Smooth muscle cell (in vitro differentiated cells): ENCODE results near the gene RUNX1. TPM values are rescaled to one million over a fixed set of nuclear protein-coding genes. Genes with fewer than 3 reads are reported as not detected.
A peak's percentile ranks its signal among the peaks of the same experiment; 100 is the strongest.

Source experiments
- DNase-seq: peaks from one replicate; lab custom pipeline; 2025; ENCODE audit not compliant: unreplicated experiment; lab: John Stamatoyannopoulos, UW
- H2AFZ ChIP-seq: fragments of 200-600 bp; sonication (generic); 2 replicates; pipeline ENCODE4 v1.6.0; 2016; ENCODE audit warnings: antibody characterized with exemption, low read depth, mild to moderate bottlenecking
- H3F3A ChIP-seq: fragments of 200-600 bp; sonication (generic); 2 replicates; pipeline ENCODE4 v1.6.0; 2017; ENCODE audit warnings: antibody characterized with exemption, low read depth
- H3K27ac ChIP-seq: fragments of 200-600 bp; sonication (generic); 2 replicates; pipeline ENCODE4 v1.5.1; 2016; ENCODE audit warnings: low read depth, mild to moderate bottlenecking
- H3K27me3 ChIP-seq: fragments of 200-600 bp; sonication (generic); 2 replicates; pipeline ENCODE4 v1.6.1; 2016; ENCODE audit warnings: low read depth, mild to moderate bottlenecking
- H3K36me3 ChIP-seq: fragments of 200-600 bp; sonication (generic); 2 replicates; pipeline ENCODE4 v1.5.1; 2016; ENCODE audit warnings: low read depth
- H3K4me1 ChIP-seq: fragments of 200-600 bp; sonication (generic); 2 replicates; pipeline ENCODE4 v1.5.1; 2016; ENCODE audit warnings: low read depth
- H3K4me2 ChIP-seq: fragments of 200-600 bp; sonication (generic); 2 replicates; pipeline ENCODE4 v1.6.0; 2016; ENCODE audit warnings: mild to moderate bottlenecking
- H3K4me3 ChIP-seq: fragments of 200-600 bp; sonication (generic); 2 replicates; pipeline ENCODE4 v1.5.1; 2016; ENCODE audit warnings: mild to moderate bottlenecking
- H3K79me2 ChIP-seq: fragments of 200-600 bp; sonication (generic); 2 replicates; pipeline ENCODE4 v1.6.0; 2016; ENCODE audit warnings: low read depth, mild to moderate bottlenecking
- H3K9ac ChIP-seq: fragments of 200-600 bp; sonication (generic); 2 replicates; pipeline ENCODE4 v1.6.0; 2016; ENCODE audit warnings: low read depth
- H3K9me3 ChIP-seq: fragments of 200-600 bp; sonication (generic); replicated peaks from 2 replicates; pipeline ENCODE4 v1.5.1; 2016; ENCODE audit warnings: low read depth
- H4K20me1 ChIP-seq: fragments of 200-600 bp; sonication (generic); 2 replicates; pipeline ENCODE4 v1.6.0; 2016; ENCODE audit warnings: low read depth
- CTCF ChIP-seq: fragments of 200-600 bp; sonication (generic); IDR thresholded peaks from 2 replicates; pipeline ENCODE4 v1.5.1; 2017; ENCODE audit warnings: borderline replicate concordance, mild to moderate bottlenecking, antibody characterized with exemption; ENCODE audit not compliant: insufficient read depth, poor library complexity, severe bottlenecking
- WGBS: methylation state at CpG from one replicate; pipeline ENCODE4 v1.1.7; 2016; ENCODE audit warnings: low lambda C conversion rate; 5-methylcytosine and 5-hydroxymethylcytosine counted together
- polyA plus RNA-seq: library from polyadenylated mRNA; unstranded; fragments of >200 nt; fragmentation: Nextera tagmentation; extraction: Ambion mirVana; gene quantifications from 2 replicates; pipeline ENCODE4 v1.2.1, GENCODE V29; 2016
- total RNA-seq: library from RNA; depleted of rRNA; stranded (reverse); fragments of >200 nt; gene quantifications from 2 replicates; pipeline ENCODE4 v1.2.3, GENCODE V29; 2014

RUNX1 gene
- total and polyA plus RNA-seq, 2 experiments from 2014 or later, result 33.4 to 97.6 TPM

- peaks cover 22% of the 10 kb centered on the region for H3K4me1 ChIP-seq
- H3K27me3 ChIP-seq, result no peaks in the 10 kb centered on the region
- no peaks in the 10 kb centered on the region for H3F3A ChIP-seq
- no peak for DNase-seq
- H3K36me3 ChIP-seq, result no peaks in the 10 kb centered on the region
- no peak overlapping the region for H3K4me3 ChIP-seq
- WGBS, result 86% methylated on average over 6 of the region's 6 CpGs
- peaks cover 6% of the 10 kb centered on the region for H3K79me2 ChIP-seq
- H3K9me3 ChIP-seq, result no peaks in the 10 kb centered on the region
- H3K27ac ChIP-seq, result no peak overlapping the region
- peaks cover 17% of the 10 kb centered on the region for H4K20me1 ChIP-seq
- H2AFZ ChIP-seq, result no peak overlapping the region
- no peak overlapping the region for H3K4me2 ChIP-seq
- no peak for TF ChIP-seq CTCF
- H3K9ac ChIP-seq, result no peak overlapping the region
Observed at GRCh38 chr21:34939673-34940331, 109.3 kb downstream of the RUNX1 start.

DNA sequence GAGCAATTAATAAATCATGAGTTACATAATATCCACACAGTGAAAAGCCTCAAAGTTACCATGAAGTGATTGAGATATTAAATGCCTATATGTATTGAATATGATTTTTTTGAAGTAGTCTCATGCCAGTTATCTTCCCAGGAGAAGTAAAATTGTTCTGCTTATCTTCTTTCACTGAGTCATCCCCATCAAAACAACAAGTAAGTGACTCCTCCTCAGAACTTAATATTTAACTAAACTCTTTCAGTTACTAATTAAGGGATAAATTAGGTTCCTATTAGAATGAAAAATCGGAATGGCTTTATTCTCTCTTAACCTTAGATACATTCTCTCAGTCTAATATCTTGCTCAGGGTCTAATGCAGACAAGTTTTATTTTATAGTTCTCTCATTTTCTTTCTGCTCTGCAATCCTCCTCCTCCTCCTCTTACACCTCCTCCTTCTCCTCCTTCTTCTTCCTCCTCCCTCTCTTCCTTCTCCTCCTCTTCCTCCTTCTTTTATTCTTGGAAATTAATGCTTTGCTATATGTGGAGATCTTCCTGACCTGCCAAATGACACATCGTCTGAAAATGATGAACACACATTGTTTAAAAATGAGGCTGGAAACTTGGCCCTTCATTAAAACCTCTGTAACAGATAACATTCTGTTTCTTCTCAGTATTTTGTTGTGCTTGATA lies 110.9 kb downstream of the RUNX1 start:
- Histone ChIP-seq H3K79me2 (peaks cover 6% of the 10 kb centered on the region), H3K27me3 (no peaks in the 10 kb centered on the region), H3K4me1 (peaks cover 22% of the 10 kb centered on the region), H3F3A (no peaks in the 10 kb centered on the region), H3K27ac (peak overlapping the region; percentile 88), H3K4me2 (peak overlapping the region; percentile 50), H4K20me1 (peaks cover 11% of the 10 kb centered on the region), H3K9ac (peak overlapping the region; percentile 51), H3K4me3 (no peak overlapping the region), H2AFZ (no peak overlapping the region), H3K9me3 (no peaks in the 10 kb centered on the region), H3K36me3 (no peaks in the 10 kb centered on the region)
- DNase-seq, result no peak
- 77% methylated on average over 2 of the region's 2 CpGs for WGBS
- no peak for TF ChIP-seq CTCF

DNA sequence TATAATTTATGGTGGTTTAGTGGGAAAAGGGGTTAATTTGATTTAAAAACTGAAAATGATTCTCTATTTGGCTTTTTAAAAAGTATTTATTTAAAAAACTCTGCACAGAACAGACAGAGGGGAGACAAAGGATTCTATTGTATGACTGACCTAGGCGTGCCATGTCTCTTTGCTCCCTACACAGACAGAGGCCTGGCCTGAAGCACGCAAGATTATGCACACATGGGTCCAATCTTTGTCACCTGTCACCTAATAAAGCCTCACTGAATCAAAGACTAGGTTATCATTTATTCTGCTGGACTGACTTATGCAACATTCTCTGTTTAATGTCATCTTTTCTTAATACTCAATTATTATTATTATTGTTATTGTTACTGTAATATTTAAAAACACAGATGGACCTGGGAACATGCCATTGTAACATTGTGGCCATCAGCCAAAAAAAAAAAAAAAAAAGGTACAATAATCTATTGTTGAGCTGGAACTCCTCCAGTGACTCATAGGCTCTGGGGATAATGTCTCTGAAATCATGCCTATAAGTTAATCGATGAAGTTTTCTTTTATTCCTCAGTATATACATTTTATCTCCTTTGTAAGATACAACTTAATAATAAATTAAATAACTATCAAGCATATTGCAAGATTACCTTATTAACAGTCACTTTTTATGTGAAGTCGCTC lies 112.1 kb downstream of the RUNX1 start:
- Histone ChIP-seq H3K27ac (peak overlapping the region; percentile 88), H4K20me1 (peaks cover 11% of the 10 kb centered on the region)

More for the DNA sequence above, 112.1 kb downstream of the RUNX1 start:
- TF ChIP-seq CTCF, result no peak
- no peak overlapping the region for H2AFZ ChIP-seq
- H3F3A ChIP-seq, result no peaks in the 10 kb centered on the region
- no peaks in the 10 kb centered on the region for H3K27me3 ChIP-seq
- no peaks in the 10 kb centered on the region for H3K9me3 ChIP-seq
- H3K36me3 ChIP-seq, result no peaks in the 10 kb centered on the region
- 60% methylated on average over 4 of the region's 4 CpGs for WGBS
- peaks cover 22% of the 10 kb centered on the region for H3K4me1 ChIP-seq
- peaks cover 6% of the 10 kb centered on the region for H3K79me2 ChIP-seq
- H3K9ac ChIP-seq, result peak overlapping the region; percentile 51
- H3K4me3 ChIP-seq, result no peak overlapping the region
- H3K4me2 ChIP-seq, result peak overlapping the region; percentile 50
- DNase-seq, result no peak
